SW 1271 (cell line): Measurements from ENCODE around the gene EDN2.

Source experiments
- DNase-seq, 2 experiments: peaks; one replicate each; lab custom pipeline; 2025; lab: John Stamatoyannopoulos, UW

Gene EDN2

DNA sequence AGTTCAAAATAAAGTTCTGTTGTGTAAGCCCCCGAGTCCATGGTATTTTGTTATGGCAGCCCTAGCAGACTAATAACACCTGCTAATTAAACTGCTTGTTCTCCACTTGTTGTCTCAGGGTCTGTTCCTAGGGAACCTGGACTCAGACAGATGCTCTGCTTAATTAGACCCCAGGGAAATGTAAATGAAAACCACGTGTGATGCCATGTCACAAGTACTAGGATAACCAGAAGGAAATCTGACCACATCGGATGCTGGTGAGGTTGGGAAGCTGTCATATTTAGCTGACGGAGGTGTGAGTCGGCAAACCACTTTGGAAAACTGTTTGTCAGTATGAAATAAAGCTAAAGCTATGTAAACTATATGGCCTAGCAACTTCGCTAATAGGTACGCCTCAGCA, 19.6 kb downstream of the EDN2 start:
- DNase-seq: no peak

DNA sequence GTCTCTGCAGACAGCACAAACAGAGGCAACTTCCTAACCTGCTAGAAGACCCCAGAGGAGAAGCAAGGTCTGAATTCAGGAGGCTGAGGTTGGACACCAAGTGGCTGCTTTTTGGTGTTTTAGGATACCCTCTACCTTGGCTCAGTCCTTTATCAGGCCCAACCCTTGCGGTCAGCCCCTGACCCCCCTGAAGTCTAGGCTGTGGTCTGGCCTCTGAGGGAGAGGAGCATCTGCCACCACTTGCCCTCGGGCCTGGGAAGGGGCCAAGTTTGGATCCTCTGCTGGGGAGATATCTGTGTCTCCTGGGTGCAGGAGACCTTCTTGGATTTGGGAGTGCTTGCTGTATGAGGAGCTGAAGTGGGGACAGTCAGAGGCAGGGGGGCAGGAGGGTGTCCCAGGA, 21.0 kb downstream of the EDN2 start:
- no peak for DNase-seq

- no peak for DNase-seq
These were observed 21.8 kb downstream of the EDN2 start for GRCh38 chr1:41462680-41463004.

- DNase-seq: no peak
These were observed 22.4 kb downstream of the EDN2 start for GRCh38 chr1:41461790-41462679.

GRCh38 chr1:41456847-41457540, 27.5 kb downstream of the EDN2 start:
- DNase-seq: no peak

GRCh38 chr1:41455479-41456332, 28.8 kb downstream of the EDN2 start:
- DNase-seq: no peak

GRCh38 chr1:41454406-41454805, 30.1 kb downstream of the EDN2 start:
- DNase-seq: no peak

DNA sequence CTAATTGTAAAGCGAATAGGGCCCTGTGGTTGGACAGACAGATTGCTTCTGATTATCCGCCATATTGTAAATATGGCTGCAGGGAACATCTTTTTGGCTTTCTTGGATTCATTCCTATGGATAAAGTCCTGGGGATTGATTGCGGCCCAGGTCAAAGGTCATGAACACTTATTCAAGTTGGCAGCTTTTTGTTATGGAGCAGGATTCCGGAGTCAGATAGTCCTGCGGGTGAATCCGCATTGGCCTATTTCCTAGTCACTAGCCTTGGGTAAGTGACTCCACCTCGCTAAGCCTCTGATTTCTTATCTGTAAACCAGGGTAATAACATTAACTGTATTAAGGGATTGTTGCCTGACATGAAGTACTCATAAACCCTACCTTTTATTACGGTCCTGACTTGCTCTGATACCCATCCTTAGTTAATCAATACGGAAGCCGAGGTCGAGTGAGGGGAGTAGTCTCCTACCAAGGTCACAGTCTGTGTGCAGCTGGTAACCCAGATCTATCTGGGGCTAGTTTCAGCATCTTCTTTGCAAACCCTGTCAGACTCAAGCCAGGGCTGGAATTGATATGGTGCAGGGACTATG, 31.7 kb downstream of the EDN2 start:
- no peak for DNase-seq

- no peak for DNase-seq
These were observed 33.7 kb downstream of the EDN2 start for GRCh38 chr1:41450747-41451285.

DNA sequence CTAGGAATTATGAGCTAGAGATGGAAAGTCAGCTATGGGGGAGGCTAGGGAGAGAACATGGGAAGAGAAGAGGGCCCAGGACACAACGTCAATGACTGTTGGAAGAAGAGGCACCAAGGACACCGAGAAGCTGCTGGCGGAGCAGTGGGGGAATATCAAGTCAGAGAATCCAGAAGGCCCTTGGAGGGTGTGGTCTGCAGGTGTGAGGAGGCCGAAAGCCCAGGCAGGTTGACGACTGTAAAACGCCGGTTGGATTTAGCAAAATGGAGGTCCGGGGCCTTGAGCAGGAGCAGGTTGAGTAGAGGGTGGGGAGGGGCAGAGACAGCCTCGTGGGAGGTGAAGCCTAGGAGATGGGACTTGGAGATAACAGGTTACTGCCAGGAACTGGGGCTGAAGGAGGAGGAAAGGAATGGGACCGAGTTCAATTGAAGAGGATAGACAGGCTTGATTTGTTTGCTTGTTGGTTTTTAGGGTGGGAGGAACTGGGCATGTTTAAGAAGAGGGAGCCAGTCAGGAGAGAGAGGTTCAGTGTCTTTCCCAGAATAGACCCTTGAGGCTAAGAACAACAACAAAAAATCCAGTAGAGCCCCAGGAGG, 35.1 kb downstream of the EDN2 start:
- DNase-seq: no peak

DNA sequence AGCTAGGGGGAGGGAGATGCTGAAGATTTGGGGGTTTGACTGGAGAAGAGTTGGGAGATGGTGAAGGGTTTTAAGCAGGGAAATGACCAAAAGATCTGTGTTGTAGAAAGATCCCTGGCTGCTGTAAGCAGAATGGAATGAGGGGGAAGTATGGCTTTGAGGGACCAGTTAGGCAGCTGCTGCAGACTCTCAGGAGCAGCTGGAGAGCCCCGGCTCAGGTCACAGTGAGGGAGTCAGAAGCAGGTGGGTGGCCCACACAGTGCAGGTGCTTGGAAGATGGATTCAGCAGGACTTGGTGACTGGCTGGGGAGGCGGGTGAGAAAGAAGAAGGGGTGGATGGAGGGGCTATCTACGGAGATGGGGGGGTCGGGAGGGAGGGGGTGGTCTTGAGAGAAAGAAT, 35.7 kb downstream of the EDN2 start:
- DNase-seq: no peak

DNA sequence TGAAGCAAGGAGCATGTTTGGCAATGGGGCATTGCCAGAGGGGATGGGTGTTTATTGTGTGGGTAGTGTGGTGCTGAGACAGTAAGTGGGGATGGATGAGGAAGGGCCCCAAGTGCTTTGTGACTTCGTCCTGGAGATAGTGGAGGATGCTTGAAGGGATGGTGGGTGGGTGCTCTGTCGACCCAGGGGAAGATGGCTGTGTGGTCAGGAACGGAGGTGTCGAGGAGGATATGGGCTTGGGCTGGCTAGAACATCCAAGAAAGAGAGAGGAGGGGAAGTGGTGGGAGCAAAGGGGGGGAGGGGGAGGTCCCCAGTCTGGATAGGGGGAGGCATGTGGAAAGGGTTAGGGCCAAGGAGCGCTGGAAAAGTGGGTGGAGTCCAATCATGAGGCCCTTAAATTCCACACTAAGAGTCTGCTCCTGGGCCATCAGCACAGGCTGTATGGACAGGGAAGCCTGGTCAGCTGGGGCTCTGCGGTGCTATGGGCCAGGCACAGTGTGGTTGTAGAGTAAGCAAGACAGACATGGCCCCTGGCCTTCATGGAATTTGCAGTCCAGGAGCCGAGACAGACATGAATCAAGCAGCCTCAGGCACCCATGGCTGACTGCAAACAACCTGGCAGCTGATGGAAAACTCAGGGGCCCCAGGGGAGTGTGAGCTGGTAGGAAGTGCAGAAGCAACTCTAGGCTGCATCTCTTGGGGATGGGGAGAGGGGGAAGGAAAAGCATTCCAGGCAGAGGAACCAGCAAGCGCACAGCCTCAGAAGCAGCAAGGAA, 36.3 kb downstream of the EDN2 start:
- no peak for DNase-seq

- DNase-seq: no peak
These were observed 37.5 kb downstream of the EDN2 start for GRCh38 chr1:41446851-41447610.

- no peak for DNase-seq
These were observed 39.7 kb downstream of the EDN2 start for GRCh38 chr1:41444785-41445184.

GRCh38 chr1:41444246-41444645, 40.2 kb downstream of the EDN2 start:
- no peak for DNase-seq

DNA sequence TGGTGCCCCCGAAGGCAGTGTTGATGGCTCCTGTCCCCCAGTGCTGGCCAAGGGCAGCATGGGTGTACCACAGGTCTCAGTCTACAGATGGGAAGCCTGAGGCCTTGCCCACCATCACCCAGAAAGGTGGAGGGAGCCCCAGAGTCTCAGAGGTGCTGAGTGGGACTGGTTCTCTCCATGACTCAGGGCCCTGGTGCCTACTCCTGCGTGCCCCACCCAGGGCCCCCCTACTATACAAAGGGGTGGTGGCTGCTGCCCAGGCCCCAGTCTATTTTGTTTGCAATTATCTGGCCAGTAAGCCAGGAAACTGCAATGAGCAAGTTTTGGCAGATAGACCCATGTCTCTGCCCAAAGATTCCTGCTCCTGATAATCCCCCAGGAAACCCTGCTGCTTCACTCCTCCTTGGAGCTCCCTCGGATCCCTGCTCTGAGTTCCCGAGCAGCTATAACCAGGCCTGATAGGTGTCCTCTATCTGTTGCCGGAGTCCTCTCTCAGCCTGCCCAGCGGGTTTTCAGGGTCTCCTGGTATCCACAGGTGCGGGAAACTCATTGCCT, 41.7 kb downstream of the EDN2 start:
- DNase-seq: no peak

- DNase-seq: no peak
These were observed 44.0 kb downstream of the EDN2 start for GRCh38 chr1:41440321-41441085.

DNA sequence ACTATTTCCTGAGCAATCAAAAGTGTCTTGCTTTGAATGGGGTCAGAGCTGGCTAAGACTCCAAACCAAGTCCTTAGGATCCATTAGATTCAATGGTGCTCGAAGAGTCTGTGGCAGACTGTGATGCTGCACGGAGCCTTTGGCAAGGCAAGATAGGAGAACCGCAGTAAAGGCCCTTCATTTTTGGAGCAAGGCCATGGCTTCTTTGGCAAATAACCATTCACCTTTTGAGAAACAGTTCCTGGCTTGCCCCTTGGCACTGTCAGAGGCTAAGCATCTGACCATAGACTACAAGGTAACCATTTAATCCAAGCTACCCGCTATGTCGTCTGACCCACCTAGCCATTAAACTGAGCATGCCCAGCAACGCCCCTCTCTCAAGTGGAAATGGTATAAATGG, 45.2 kb downstream of the EDN2 start:
- no peak for DNase-seq

- DNase-seq: no peak
These were observed 45.8 kb downstream of the EDN2 start for GRCh38 chr1:41438711-41439110.
